HepG2 (cell line): ENCODE measurements around the gene BAHD1. TPM values are rescaled to one million over a fixed set of nuclear protein-coding genes. Genes with fewer than 3 reads are reported as not detected.

Source experiments
- DMTF1 ChIP-seq: sonication (generic); formaldehyde crosslinking; IDR thresholded peaks from 2 replicates; pipeline ENCODE4 v1.4.0; 2020; ENCODE audit warnings: mild to moderate bottlenecking, missing genetic modification reagents
- FLYWCH1 ChIP-seq: sonication (generic); formaldehyde crosslinking; IDR thresholded peaks from 2 replicates; pipeline ENCODE4 v1.8.1; 2023; ENCODE audit warnings: mild to moderate bottlenecking, missing genetic modification reagents
- FOXA1 ChIP-seq, 2 experiments: fragments of 450-650 bp in 1 of 2; sonication (generic) in 1 of 2; formaldehyde crosslinking in 1 of 2; IDR thresholded peaks; 2 replicates each; pipeline versions ENCODE4 v1.4.0 to v1.6.1; 2016 to 2020; ENCODE audit warnings: missing genetic modification reagents in 1 of 2
- RXRA ChIP-seq: sonication (generic); formaldehyde crosslinking; IDR thresholded peaks from 2 replicates; pipeline ENCODE4 v1.5.1; 2020; ENCODE audit warnings: missing genetic modification reagents
- TARDBP ChIP-seq: sonication (generic); formaldehyde crosslinking; IDR thresholded peaks from 2 replicates; pipeline ENCODE4 v1.8.0; 2022; ENCODE audit warnings: mild to moderate bottlenecking, missing genetic modification reagents
- ZNF30 ChIP-seq: sonication (generic); formaldehyde crosslinking; IDR thresholded peaks from 2 replicates; pipeline ENCODE4 v1.5.0; 2020; ENCODE audit warnings: mild to moderate bottlenecking, missing genetic modification reagents
- ZNF772 ChIP-seq: sonication (generic); formaldehyde crosslinking; IDR thresholded peaks from 2 replicates; pipeline ENCODE4 v1.5.0; 2020; ENCODE audit warnings: mild to moderate bottlenecking, missing genetic modification reagents
- ZNF850 ChIP-seq: sonication (generic); formaldehyde crosslinking; conservative IDR thresholded peaks from 2 replicates; pipeline ENCODE4 v1.9.0; 2021; ENCODE audit warnings: mild to moderate bottlenecking, missing genetic modification reagents
- polyA plus RNA-seq, 8 experiments: library from polyadenylated mRNA; depleted of rRNA in 3 of 8; stranded (reverse) in 7 of 8; unstranded in 1 of 8; fragments of >200 nt; fragmentation: Illumina TruSeq in 4 of 8; extraction: Trizol in 4 of 8; gene quantifications; 2 replicates each; pipeline versions ENCODE4 v1.2.1 to v1.2.3, GENCODE V29; 2011 to 2016; ENCODE audit warnings: low read depth in 4 of 8, missing spikeins in 1 of 8, mixed read lengths in 1 of 8; ENCODE audit not compliant: insufficient read depth in 1 of 8
- total RNA-seq, 5 experiments: library from RNA; depleted of rRNA; stranded (reverse); fragments of >200 nt; fragmentation: Illumina TruSeq; extraction: Trizol; gene quantifications; 2 replicates each; pipeline ENCODE4 v1.2.3, GENCODE V29; 2016; ENCODE audit warnings: low read depth in 1 of 5
- TF ChIP-seq, protein P1 (sequence below): sonication (generic); formaldehyde crosslinking; IDR thresholded peaks from 2 replicates; pipeline ENCODE4 v1.5.1; 2020; ENCODE audit warnings: missing genetic modification reagents, mild to moderate bottlenecking, borderline replicate concordance
- TF ChIP-seq, protein P2 (sequence below): sonication (generic); formaldehyde crosslinking; IDR thresholded peaks from 2 replicates; pipeline ENCODE4 v1.4.0; 2020; ENCODE audit warnings: mild to moderate bottlenecking, missing genetic modification reagents
- TF ChIP-seq, protein P3 (sequence below): sonication (generic); formaldehyde crosslinking; IDR thresholded peaks from 2 replicates; pipeline ENCODE4 v1.4.0; 2020; ENCODE audit warnings: missing genetic modification reagents
- TF ChIP-seq, protein P4 (sequence below): sonication (generic); formaldehyde crosslinking; IDR thresholded peaks from 2 replicates; pipeline ENCODE4 v1.8.1; 2023; ENCODE audit warnings: mild to moderate bottlenecking, inconsistent platforms, moderate library complexity, missing genetic modification reagents, borderline replicate concordance

The BAHD1 gene
- total and polyA plus RNA-seq, 2 of the 13 experiments (the other 11 are each of a cell fraction or from before 2014, with no cell fraction given) = 3.3 to 8.7 TPM

GRCh38 chr15:40429068-40429710 is 11.6 kb upstream of the BAHD1 start (continued):
- TF ChIP-seq, protein P1, sequence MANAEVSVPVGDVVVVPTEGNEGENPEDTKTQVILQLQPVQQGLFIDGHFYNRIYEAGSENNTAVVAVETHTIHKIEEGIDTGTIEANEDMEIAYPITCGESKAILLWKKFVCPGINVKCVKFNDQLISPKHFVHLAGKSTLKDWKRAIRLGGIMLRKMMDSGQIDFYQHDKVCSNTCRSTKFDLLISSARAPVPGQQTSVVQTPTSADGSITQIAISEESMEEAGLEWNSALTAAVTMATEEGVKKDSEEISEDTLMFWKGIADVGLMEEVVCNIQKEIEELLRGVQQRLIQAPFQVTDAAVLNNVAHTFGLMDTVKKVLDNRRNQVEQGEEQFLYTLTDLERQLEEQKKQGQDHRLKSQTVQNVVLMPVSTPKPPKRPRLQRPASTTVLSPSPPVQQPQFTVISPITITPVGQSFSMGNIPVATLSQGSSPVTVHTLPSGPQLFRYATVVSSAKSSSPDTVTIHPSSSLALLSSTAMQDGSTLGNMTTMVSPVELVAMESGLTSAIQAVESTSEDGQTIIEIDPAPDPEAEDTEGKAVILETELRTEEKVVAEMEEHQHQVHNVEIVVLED (CRISPR knock-in tag) = no peak
- TF ChIP-seq, protein P2, sequence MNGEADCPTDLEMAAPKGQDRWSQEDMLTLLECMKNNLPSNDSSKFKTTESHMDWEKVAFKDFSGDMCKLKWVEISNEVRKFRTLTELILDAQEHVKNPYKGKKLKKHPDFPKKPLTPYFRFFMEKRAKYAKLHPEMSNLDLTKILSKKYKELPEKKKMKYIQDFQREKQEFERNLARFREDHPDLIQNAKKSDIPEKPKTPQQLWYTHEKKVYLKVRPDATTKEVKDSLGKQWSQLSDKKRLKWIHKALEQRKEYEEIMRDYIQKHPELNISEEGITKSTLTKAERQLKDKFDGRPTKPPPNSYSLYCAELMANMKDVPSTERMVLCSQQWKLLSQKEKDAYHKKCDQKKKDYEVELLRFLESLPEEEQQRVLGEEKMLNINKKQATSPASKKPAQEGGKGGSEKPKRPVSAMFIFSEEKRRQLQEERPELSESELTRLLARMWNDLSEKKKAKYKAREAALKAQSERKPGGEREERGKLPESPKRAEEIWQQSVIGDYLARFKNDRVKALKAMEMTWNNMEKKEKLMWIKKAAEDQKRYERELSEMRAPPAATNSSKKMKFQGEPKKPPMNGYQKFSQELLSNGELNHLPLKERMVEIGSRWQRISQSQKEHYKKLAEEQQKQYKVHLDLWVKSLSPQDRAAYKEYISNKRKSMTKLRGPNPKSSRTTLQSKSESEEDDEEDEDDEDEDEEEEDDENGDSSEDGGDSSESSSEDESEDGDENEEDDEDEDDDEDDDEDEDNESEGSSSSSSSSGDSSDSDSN (CRISPR knock-in tag) = no peak
- no peak for TF ChIP-seq RXRA (CRISPR knock-in tag)
- no peak for TF ChIP-seq ZNF850 (CRISPR knock-in tag)
- no peak for TF ChIP-seq TARDBP
- no peak for TF ChIP-seq ZNF30
- TF ChIP-seq, protein P3, sequence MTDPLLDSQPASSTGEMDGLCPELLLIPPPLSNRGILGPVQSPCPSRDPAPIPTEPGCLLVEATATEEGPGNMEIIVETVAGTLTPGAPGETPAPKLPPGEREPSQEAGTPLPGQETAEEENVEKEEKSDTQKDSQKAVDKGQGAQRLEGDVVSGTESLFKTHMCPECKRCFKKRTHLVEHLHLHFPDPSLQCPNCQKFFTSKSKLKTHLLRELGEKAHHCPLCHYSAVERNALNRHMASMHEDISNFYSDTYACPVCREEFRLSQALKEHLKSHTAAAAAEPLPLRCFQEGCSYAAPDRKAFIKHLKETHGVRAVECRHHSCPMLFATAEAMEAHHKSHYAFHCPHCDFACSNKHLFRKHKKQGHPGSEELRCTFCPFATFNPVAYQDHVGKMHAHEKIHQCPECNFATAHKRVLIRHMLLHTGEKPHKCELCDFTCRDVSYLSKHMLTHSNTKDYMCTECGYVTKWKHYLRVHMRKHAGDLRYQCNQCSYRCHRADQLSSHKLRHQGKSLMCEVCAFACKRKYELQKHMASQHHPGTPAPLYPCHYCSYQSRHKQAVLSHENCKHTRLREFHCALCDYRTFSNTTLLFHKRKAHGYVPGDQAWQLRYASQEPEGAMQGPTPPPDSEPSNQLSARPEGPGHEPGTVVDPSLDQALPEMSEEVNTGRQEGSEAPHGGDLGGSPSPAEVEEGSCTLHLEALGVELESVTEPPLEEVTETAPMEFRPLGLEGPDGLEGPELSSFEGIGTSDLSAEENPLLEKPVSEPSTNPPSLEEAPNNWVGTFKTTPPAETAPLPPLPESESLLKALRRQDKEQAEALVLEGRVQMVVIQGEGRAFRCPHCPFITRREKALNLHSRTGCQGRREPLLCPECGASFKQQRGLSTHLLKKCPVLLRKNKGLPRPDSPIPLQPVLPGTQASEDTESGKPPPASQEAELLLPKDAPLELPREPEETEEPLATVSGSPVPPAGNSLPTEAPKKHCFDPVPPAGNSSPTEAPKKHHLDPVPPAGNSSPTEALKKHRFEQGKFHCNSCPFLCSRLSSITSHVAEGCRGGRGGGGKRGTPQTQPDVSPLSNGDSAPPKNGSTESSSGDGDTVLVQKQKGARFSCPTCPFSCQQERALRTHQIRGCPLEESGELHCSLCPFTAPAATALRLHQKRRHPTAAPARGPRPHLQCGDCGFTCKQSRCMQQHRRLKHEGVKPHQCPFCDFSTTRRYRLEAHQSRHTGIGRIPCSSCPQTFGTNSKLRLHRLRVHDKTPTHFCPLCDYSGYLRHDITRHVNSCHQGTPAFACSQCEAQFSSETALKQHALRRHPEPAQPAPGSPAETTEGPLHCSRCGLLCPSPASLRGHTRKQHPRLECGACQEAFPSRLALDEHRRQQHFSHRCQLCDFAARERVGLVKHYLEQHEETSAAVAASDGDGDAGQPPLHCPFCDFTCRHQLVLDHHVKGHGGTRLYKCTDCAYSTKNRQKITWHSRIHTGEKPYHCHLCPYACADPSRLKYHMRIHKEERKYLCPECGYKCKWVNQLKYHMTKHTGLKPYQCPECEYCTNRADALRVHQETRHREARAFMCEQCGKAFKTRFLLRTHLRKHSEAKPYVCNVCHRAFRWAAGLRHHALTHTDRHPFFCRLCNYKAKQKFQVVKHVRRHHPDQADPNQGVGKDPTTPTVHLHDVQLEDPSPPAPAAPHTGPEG (CRISPR knock-in tag) = no peak
- TF ChIP-seq, protein P4, sequence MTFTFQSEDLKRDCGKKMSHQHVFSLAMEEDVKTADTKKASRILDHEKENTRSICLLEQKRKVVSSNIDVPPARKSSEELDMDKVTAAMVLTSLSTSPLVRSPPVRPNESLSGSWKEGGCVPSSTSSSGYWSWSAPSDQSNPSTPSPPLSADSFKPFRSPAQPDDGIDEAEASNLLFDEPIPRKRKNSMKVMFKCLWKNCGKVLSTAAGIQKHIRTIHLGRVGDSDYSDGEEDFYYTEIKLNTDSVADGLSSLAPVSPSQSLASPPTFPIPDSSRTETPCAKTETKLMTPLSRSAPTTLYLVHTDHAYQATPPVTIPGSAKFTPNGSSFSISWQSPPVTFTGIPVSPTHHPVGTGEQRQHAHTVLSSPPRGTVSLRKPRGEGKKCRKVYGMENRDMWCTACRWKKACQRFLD = no peak
- TF ChIP-seq DMTF1 = no peak
- TF ChIP-seq FOXA1 (IDR thresholded peaks at IDR 0.05) = no peak
- no peak for TF ChIP-seq FOXA1 (CRISPR knock-in tag; IDR thresholded peaks at IDR 0.05)
- TF ChIP-seq FLYWCH1 (CRISPR knock-in tag) = no peak
- TF ChIP-seq ZNF772 (CRISPR knock-in tag) = no peak
- TF ChIP-seq, all 625 proteins: peak for 0
